Vagina (tissue), 2 donors: ENCODE measurements around the gene POGLUT2. TPM values are rescaled to one million over a fixed set of nuclear protein-coding genes. Genes with fewer than 3 reads are reported as not detected.

Experiments
- DNase-seq, 2 donors: peaks; one replicate each; pipeline ENCODE4 v3.0.0-alpha.2; 2017; ENCODE audit errors: extremely low spot score in 2 of 2
- H3K27ac ChIP-seq: fragments of 200-600 bp; sonication (generic); one replicate; pipeline ENCODE4 v1.5.1; 2019
- H3K27me3 ChIP-seq: fragments of 200-600 bp; sonication (generic); one replicate; pipeline ENCODE4 v1.5.1; 2019
- H3K36me3 ChIP-seq, 2 donors: fragments of 200-600 bp; sonication (generic); one replicate each; pipeline ENCODE4 v1.5.1; 2017 to 2019
- H3K4me1 ChIP-seq: fragments of 200-600 bp; sonication (generic); one replicate; pipeline ENCODE4 v1.5.1; 2019
- H3K4me3 ChIP-seq, 2 donors: fragments of 200-600 bp; sonication (generic); 1 replicate in 1 of 2; 2 replicates in 1 of 2; pipeline ENCODE4 v1.5.1; 2016 to 2019
- H3K9me3 ChIP-seq: fragments of 200-600 bp; sonication (generic); one replicate; pipeline ENCODE4 v1.5.1; 2019
- CTCF ChIP-seq, 3 experiments: fragments of 450-650 bp in 2 of 3; fragments of 200-600 bp in 1 of 3; sonication (generic) in 1 of 3; IDR thresholded peaks; one replicate each; pipeline ENCODE4 v1.5.1; 2017 to 2019; ENCODE audit warnings: antibody characterized with exemption in 3 of 3, mild to moderate bottlenecking in 2 of 3, moderate library complexity in 2 of 3
- POLR2A ChIP-seq, 2 donors: fragments of 450-650 bp; IDR thresholded peaks; one replicate each; pipeline ENCODE4 v1.6.1; 2017; ENCODE audit warnings: antibody characterized with exemption in 2 of 2, mild to moderate bottlenecking in 2 of 2, moderate library complexity in 2 of 2
- POLR2AphosphoS5 ChIP-seq, 2 donors: sonication (generic); formaldehyde crosslinking; IDR thresholded peaks; one replicate each; pipeline ENCODE4 v1.9.0; 2017; ENCODE audit warnings: antibody characterized with exemption in 2 of 2, mild to moderate bottlenecking in 2 of 2, low read depth in 1 of 2; ENCODE audit not compliant: insufficient read depth in 1 of 2
- intact Hi-C: fragments of 100-400 bp; cut with DNase I; formaldehyde crosslinking; loops from one replicate; pipeline ENCODE4 v1.15.1; 2023
- total RNA-seq: library from RNA; depleted of rRNA; stranded (reverse); fragments of >200 nt; gene quantifications from one replicate; pipeline ENCODE4 v1.2.3, GENCODE V29; 2016

The POGLUT2 gene
- total RNA-seq, 1 donor from 2014 or later, result 5.4 TPM

GRCh38 chr13:102816708-102817107 lies 17.9 kb upstream of the POGLUT2 start:
- no peaks in the 10 kb centered on the region for H3K9me3 ChIP-seq
- DNase-seq, result no peak
- no peak for TF ChIP-seq POLR2A (IDR thresholded peaks at IDR 0.05)
- no peak for TF ChIP-seq POLR2AphosphoS5 (IDR thresholded peaks at IDR 0.05; ENCODE audit: insufficient read depth in 1 of 2, low read depth in 1 of 2)
- TF ChIP-seq CTCF (IDR thresholded peaks at IDR 0.05), result no peak
- peaks cover 0 to 20% of the 10 kb centered on the region in 2 donors for H3K36me3 ChIP-seq
- no peak overlapping the region for H3K4me3 ChIP-seq
- no peaks in the 10 kb centered on the region for H3K4me1 ChIP-seq
- intact Hi-C loops, result no loop called here
- H3K27ac ChIP-seq, result no peak overlapping the region
- H3K27me3 ChIP-seq, result no peaks in the 10 kb centered on the region

- intact Hi-C loops, result no loop called here
- no peak for DNase-seq
- H3K9me3 ChIP-seq, result no peaks in the 10 kb centered on the region
- no peak overlapping the region for H3K27ac ChIP-seq
- no peaks in the 10 kb centered on the region for H3K4me1 ChIP-seq
- TF ChIP-seq POLR2AphosphoS5 (IDR thresholded peaks at IDR 0.05; ENCODE audit: insufficient read depth in 1 of 2, low read depth in 1 of 2), result no peak
- no peak for TF ChIP-seq CTCF (IDR thresholded peaks at IDR 0.05)
- no peak for TF ChIP-seq POLR2A (IDR thresholded peaks at IDR 0.05)
- peaks cover 0 to 20% of the 10 kb centered on the region in 2 donors for H3K36me3 ChIP-seq
- no peaks in the 10 kb centered on the region for H3K27me3 ChIP-seq
- H3K4me3 ChIP-seq, result no peak overlapping the region
Measured at GRCh38 chr13:102815788-102816187, 17.0 kb upstream of the POGLUT2 start.

- Histone ChIP-seq H3K27ac (no peak overlapping the region), H3K9me3 (no peaks in the 10 kb centered on the region), H3K4me3 (no peak overlapping the region), H3K36me3 (peaks cover 0 to 19% of the 10 kb centered on the region in 2 donors), H3K27me3 (no peaks in the 10 kb centered on the region), H3K4me1 (no peaks in the 10 kb centered on the region)
- intact Hi-C loops, result no loop called here
- no peak for DNase-seq
- no peak for TF ChIP-seq CTCF (IDR thresholded peaks at IDR 0.05)
- no peak for TF ChIP-seq POLR2A (IDR thresholded peaks at IDR 0.05)
- no peak for TF ChIP-seq POLR2AphosphoS5 (IDR thresholded peaks at IDR 0.05; ENCODE audit: insufficient read depth in 1 of 2, low read depth in 1 of 2)
Measured at GRCh38 chr13:102814793-102815192, 16.0 kb upstream of the POGLUT2 start.

- Histone ChIP-seq H3K36me3 (peaks cover 0 to 14% of the 10 kb centered on the region in 2 donors), H3K9me3 (no peaks in the 10 kb centered on the region), H3K27me3 (no peaks in the 10 kb centered on the region), H3K4me1 (no peaks in the 10 kb centered on the region), H3K27ac (no peak overlapping the region), H3K4me3 (no peak overlapping the region)
- TF ChIP-seq CTCF (IDR thresholded peaks at IDR 0.05) (no peak), POLR2A (IDR thresholded peaks at IDR 0.05) (no peak), POLR2AphosphoS5 (IDR thresholded peaks at IDR 0.05; ENCODE audit: insufficient read depth in 1 of 2, low read depth in 1 of 2) (no peak)
- intact Hi-C loops, result no loop called here
- DNase-seq, result no peak
Measured at GRCh38 chr13:102814025-102814607, 15.3 kb upstream of the POGLUT2 start.

- no peak for DNase-seq
- no peaks in the 10 kb centered on the region for H3K27me3 ChIP-seq
- no peaks in the 10 kb centered on the region for H3K4me1 ChIP-seq
- H3K9me3 ChIP-seq, result no peaks in the 10 kb centered on the region
- peaks cover 0 to 14% of the 10 kb centered on the region in 2 donors for H3K36me3 ChIP-seq
- TF ChIP-seq POLR2AphosphoS5 (IDR thresholded peaks at IDR 0.05; ENCODE audit: insufficient read depth in 1 of 2, low read depth in 1 of 2), result no peak
- TF ChIP-seq POLR2A (IDR thresholded peaks at IDR 0.05), result no peak
- TF ChIP-seq CTCF (IDR thresholded peaks at IDR 0.05), result no peak
- H3K4me3 ChIP-seq, result no peak overlapping the region
- H3K27ac ChIP-seq, result no peak overlapping the region
- intact Hi-C loops, result no loop called here
Measured at GRCh38 chr13:102812611-102813287, 14.0 kb upstream of the POGLUT2 start.
